Small intestine (tissue), 7 donors: ENCODE measurements around the gene ZNF319. TPM values are rescaled to one million over a fixed set of nuclear protein-coding genes. Genes with fewer than 3 reads are reported as not detected.

Experiments used
- DNase-seq, 2 donors: peaks; one replicate each; pipeline versions ENCODE4 v3.0.0 to v3.0.0-alpha.2; 2013
- FAIRE-seq: peaks from 2 replicates; lab custom pipeline; 2012; peaks lifted over from hg19 to GRCh38; lab: Jason Lieb, UNC
- H3K27ac ChIP-seq, 3 donors: one replicate each; pipeline ENCODE4 v1.5.1; 2013; ENCODE audit warnings: low read length in 2 of 3, mild to moderate bottlenecking in 2 of 3, control low read depth in 1 of 3, inconsistent platforms in 1 of 3, low read depth in 1 of 3, moderate library complexity in 1 of 3
- H3K27me3 ChIP-seq, 3 donors: one replicate each; pipeline ENCODE4 v1.6.1; 2013; ENCODE audit warnings: low read length in 3 of 3, inconsistent platforms in 1 of 3; ENCODE audit not compliant: control insufficient read depth in 3 of 3, insufficient read depth in 3 of 3
- H3K36me3 ChIP-seq, 3 donors: one replicate each; pipeline ENCODE4 v1.6.1; 2013; ENCODE audit warnings: low read length in 3 of 3, inconsistent platforms in 1 of 3, low read depth in 1 of 3, mild to moderate bottlenecking in 1 of 3, moderate library complexity in 1 of 3; ENCODE audit not compliant: control insufficient read depth in 3 of 3, insufficient read depth in 2 of 3
- H3K4me1 ChIP-seq, 3 donors: one replicate each; pipeline ENCODE4 v1.6.1; 2013; ENCODE audit warnings: low read length in 2 of 3, inconsistent platforms in 1 of 3, low read depth in 1 of 3, mild to moderate bottlenecking in 1 of 3, moderate library complexity in 1 of 3; ENCODE audit not compliant: control insufficient read depth in 3 of 3, insufficient read depth in 2 of 3
- H3K4me3 ChIP-seq, 3 donors: one replicate each; pipeline ENCODE4 v1.5.1; 2013; ENCODE audit warnings: low read length in 3 of 3, control low read depth in 1 of 3, inconsistent platforms in 1 of 3, low read depth in 1 of 3, mild to moderate bottlenecking in 1 of 3, moderate library complexity in 1 of 3
- H3K9me3 ChIP-seq, 2 donors: one replicate each; pipeline ENCODE4 v1.6.1; 2013; ENCODE audit warnings: low read depth in 1 of 2, low read length in 1 of 2; ENCODE audit not compliant: control insufficient read depth in 2 of 2, insufficient read depth in 1 of 2
- WGBS, 3 donors: extraction: QIAGEN DNeasy Blood & Tissue Kit; methylation state at CpG; one replicate each; pipeline ENCODE4 v1.1.7; 2013; 5-methylcytosine and 5-hydroxymethylcytosine counted together
- polyA plus RNA-seq, 4 donors: library from polyadenylated mRNA; stranded (reverse) in 3 of 4; unstranded in 1 of 4; fragments of 200-250 nt in 3 of 4; fragments of 120-200 nt in 1 of 4; gene quantifications; one replicate each; pipeline versions ENCODE4 v1.2.1 to v1.2.3, GENCODE V29; 2013
- donor health status: healthy with polysubstance abuse.
- donor health status: control.
- donor health status: control.
- donor health status: Bipolar disorder and iron deficiency.
- donor health status: healthy.

ZNF319 gene
- polyA plus RNA-seq, 4 donors = 2.2 to 5.6 (median 3.2) TPM

- WGBS, 3 donors = 89 to 96% (median 93%) methylated on average over 4 of the region's 4 CpGs
- H3K9me3 ChIP-seq = no peaks in the 10 kb centered on the region
- no peak overlapping the region for H3K27ac ChIP-seq
- no peak for DNase-seq
- no peaks in the 10 kb centered on the region for H3K27me3 ChIP-seq
- no peaks in the 10 kb centered on the region for H3K4me1 ChIP-seq
- peaks cover 0 to 55% (median 0%) of the 10 kb centered on the region in 3 donors for H3K36me3 ChIP-seq
- no peak overlapping the region for H3K4me3 ChIP-seq
- FAIRE-seq = no peak
Observed at GRCh38 chr16:57994361-57994760, 6.1 kb downstream of the ZNF319 start.

GRCh38 chr16:57993897-57994296, 6.6 kb downstream of the ZNF319 start:
- H3K27ac ChIP-seq = no peak overlapping the region
- H3K27me3 ChIP-seq = no peaks in the 10 kb centered on the region
- H3K4me1 ChIP-seq = no peaks in the 10 kb centered on the region
- FAIRE-seq = no peak
- H3K9me3 ChIP-seq = no peaks in the 10 kb centered on the region
- DNase-seq = no peak
- H3K4me3 ChIP-seq = no peak overlapping the region
- peaks cover 0 to 55% (median 0%) of the 10 kb centered on the region in 3 donors for H3K36me3 ChIP-seq
- WGBS, 3 donors = 84 to 95% (median 95%) methylated on average over 4 to 5 of the region's 5 CpGs

GRCh38 chr16:57993438-57993837, 7.0 kb downstream of the ZNF319 start:
- H3K4me3 ChIP-seq = no peak overlapping the region
- no peak overlapping the region for H3K27ac ChIP-seq
- no peak for FAIRE-seq

DNA sequence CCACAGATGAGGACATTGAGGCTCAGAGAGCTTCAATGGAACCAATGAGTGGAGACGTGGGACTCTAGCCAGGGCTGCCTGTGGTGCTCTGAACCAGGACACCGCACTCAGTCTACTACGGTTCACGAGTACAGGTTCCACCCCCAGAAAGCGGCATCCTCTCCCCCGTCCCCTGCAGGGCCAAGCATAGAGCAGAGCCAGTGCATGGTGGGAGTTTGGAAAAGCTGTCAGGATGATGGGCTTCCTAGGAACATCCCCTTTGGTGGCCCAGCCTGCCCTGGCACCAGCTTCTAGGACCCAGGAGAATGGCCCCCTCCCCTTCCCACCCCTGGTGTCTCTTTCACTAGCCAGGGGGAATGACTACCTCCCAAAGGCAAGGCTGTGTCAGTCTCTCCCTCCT, 8.4 kb downstream of the ZNF319 start:
- H3K27me3 ChIP-seq = peaks cover 0 to 6% (median 0%) of the 10 kb centered on the region in 3 donors
- H3K4me3 ChIP-seq = no peak overlapping the region
- DNase-seq = no peak
- peaks cover 0 to 41% (median 0%) of the 10 kb centered on the region in 3 donors for H3K36me3 ChIP-seq
- 90 to 92% (median 91%) methylated on average over 6 of the region's 6 CpGs for WGBS, 3 donors
- H3K27ac ChIP-seq = no peak overlapping the region
- no peak for FAIRE-seq
- H3K9me3 ChIP-seq = no peaks in the 10 kb centered on the region
- no peaks in the 10 kb centered on the region for H3K4me1 ChIP-seq

More at GRCh38 chr16:57993438-57993837, 7.0 kb downstream of the ZNF319 start:
- WGBS, 3 donors = 76 to 91% (median 88%) methylated on average over 8 of the region's 8 CpGs
- H3K9me3 ChIP-seq = no peaks in the 10 kb centered on the region
- DNase-seq = no peak
- H3K4me1 ChIP-seq = no peaks in the 10 kb centered on the region
- H3K36me3 ChIP-seq = peaks cover 0 to 54% (median 0%) of the 10 kb centered on the region in 3 donors
- H3K27me3 ChIP-seq = no peaks in the 10 kb centered on the region

- H3K36me3 ChIP-seq = peaks cover 0 to 36% (median 0%) of the 10 kb centered on the region in 3 donors
- WGBS, 3 donors = 82 to 86% (median 85%) methylated on average over 11 of the region's 11 CpGs
- DNase-seq = no peak
- H3K4me3 ChIP-seq = no peak overlapping the region
- H3K27me3 ChIP-seq = peaks cover 0 to 11% (median 0%) of the 10 kb centered on the region in 3 donors
- H3K4me1 ChIP-seq = no peaks in the 10 kb centered on the region
- no peak overlapping the region for H3K27ac ChIP-seq
- FAIRE-seq = no peak
- H3K9me3 ChIP-seq = no peaks in the 10 kb centered on the region
Observed at GRCh38 chr16:57991551-57992059, 8.9 kb downstream of the ZNF319 start.

- Histone ChIP-seq H3K27me3 (peaks cover 0 to 36% (median 0%) of the 10 kb centered on the region in 3 donors), H3K36me3 (peaks cover 0 to 11% (median 0%) of the 10 kb centered on the region in 3 donors), H3K4me3 (no peak overlapping the region), H3K4me1 (peaks cover 2 to 16% (median 3%) of the 10 kb centered on the region in 3 donors), H3K27ac (no peak overlapping the region), H3K9me3 (no peaks in the 10 kb centered on the region)
- no peak for DNase-seq
- FAIRE-seq = no peak
- 33 to 71% (median 43%) methylated on average over 1 of the region's 1 CpG for WGBS, 3 donors
Observed at GRCh38 chr16:57988929-57989328, 11.5 kb downstream of the ZNF319 start.

- H3K9me3 ChIP-seq = no peaks in the 10 kb centered on the region
- FAIRE-seq (no peak), DNase-seq (no peak)
- peaks cover 2 to 17% (median 3%) of the 10 kb centered on the region in 3 donors for H3K4me1 ChIP-seq
- H3K4me3 ChIP-seq = no peak overlapping the region
- H3K36me3 ChIP-seq = no peaks in the 10 kb centered on the region
- peaks cover 0 to 42% (median 0%) of the 10 kb centered on the region in 3 donors for H3K27me3 ChIP-seq
- no peak overlapping the region for H3K27ac ChIP-seq
- WGBS, 3 donors = 94 to 98% (median 94%) methylated on average over 8 of the region's 8 CpGs
Observed at GRCh38 chr16:57987441-57988177, 12.9 kb downstream of the ZNF319 start.

DNA sequence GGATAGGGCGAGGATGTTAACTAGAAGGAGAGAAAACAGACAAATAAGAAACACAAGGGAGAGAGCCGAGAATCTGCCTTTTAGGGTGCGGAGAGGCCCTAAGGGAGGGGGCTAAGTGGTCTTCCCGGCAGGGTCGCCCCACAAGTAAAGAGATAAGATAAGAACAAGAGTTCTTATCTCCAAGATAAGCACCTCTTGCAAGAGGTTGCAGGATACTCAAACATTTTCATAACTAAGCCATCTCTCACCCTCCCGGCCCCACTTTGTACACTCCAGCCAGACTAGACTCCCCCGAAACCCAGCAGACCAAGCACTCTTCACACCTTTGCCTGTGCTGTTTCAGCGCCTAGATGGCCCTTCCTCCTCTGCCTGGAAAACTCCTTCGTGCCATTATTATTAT, 14.3 kb downstream of the ZNF319 start:
- H3K27me3 ChIP-seq = peaks cover 0 to 42% (median 0%) of the 10 kb centered on the region in 3 donors
- H3K4me3 ChIP-seq = no peak overlapping the region
- H3K27ac ChIP-seq = no peak overlapping the region
- H3K9me3 ChIP-seq = no peaks in the 10 kb centered on the region
- WGBS, 3 donors = 38 to 58% (median 49%) methylated on average over 9 of the region's 9 CpGs
- no peaks in the 10 kb centered on the region for H3K36me3 ChIP-seq
- DNase-seq (no peak), FAIRE-seq (no peak)
- peaks cover 2 to 17% (median 3%) of the 10 kb centered on the region in 3 donors for H3K4me1 ChIP-seq
